Thyroid gland (tissue), 4 donors: ENCODE measurements around the gene DOCK9.

ENCODE experiments used
- POLR2A ChIP-seq, 2 donors: fragments of 450-650 bp; IDR thresholded peaks; one replicate each; pipeline ENCODE4 v1.6.1; 2017; ENCODE audit warnings: antibody characterized with exemption in 2 of 2, mild to moderate bottlenecking in 2 of 2, moderate library complexity in 1 of 2
- TF ChIP-seq, protein P1 (sequence below), 6 experiments: fragments of 200-600 bp in 3 of 6; fragments of 450-650 bp in 3 of 6; sonication (generic) in 3 of 6; IDR thresholded peaks; one replicate each; pipeline ENCODE4 v1.5.1; 2016 to 2019; ENCODE audit warnings: antibody characterized with exemption in 6 of 6, mild to moderate bottlenecking in 2 of 6, inconsistent platforms in 1 of 6, moderate library complexity in 1 of 6

DNA sequence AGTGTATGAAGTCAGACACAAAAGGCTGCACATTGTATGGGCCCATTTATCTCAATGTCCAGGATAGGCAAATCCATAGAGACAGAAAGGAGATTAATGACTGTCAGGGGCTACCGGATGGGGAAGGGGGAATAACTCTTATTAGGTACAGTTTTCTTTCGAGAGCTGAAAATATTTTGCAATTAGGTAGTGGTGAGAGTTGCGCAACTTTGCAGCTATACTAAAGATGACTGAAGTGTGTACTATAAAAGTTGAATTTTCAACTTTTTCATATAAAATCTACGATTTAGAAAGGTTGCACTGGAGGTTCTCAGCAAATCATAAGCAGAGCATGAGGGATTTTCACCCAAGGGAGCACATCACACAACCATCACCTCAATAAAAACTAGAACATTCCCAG, 209.3 kb downstream of the DOCK9 start:
- TF ChIP-seq, protein P1, sequence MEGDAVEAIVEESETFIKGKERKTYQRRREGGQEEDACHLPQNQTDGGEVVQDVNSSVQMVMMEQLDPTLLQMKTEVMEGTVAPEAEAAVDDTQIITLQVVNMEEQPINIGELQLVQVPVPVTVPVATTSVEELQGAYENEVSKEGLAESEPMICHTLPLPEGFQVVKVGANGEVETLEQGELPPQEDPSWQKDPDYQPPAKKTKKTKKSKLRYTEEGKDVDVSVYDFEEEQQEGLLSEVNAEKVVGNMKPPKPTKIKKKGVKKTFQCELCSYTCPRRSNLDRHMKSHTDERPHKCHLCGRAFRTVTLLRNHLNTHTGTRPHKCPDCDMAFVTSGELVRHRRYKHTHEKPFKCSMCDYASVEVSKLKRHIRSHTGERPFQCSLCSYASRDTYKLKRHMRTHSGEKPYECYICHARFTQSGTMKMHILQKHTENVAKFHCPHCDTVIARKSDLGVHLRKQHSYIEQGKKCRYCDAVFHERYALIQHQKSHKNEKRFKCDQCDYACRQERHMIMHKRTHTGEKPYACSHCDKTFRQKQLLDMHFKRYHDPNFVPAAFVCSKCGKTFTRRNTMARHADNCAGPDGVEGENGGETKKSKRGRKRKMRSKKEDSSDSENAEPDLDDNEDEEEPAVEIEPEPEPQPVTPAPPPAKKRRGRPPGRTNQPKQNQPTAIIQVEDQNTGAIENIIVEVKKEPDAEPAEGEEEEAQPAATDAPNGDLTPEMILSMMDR (IDR thresholded peaks at IDR 0.05) = no peak
- TF ChIP-seq POLR2A (IDR thresholded peaks at IDR 0.05) = no peak
